Activated naive CD4-positive, alpha-beta T cell treated with anti-CD3 and anti-CD28 coated beads, Interleukin-2, amount 50 U/mL, for 72 hours (primary cell): Measurements from ENCODE around the gene C16orf87. TPM values are rescaled to one million over a fixed set of nuclear protein-coding genes. Genes with fewer than 3 reads are reported as not detected.
"Not testable (repeated sequence)": the region's sequence is repeated elsewhere in the genome, so short reads cannot be mapped to it uniquely, and the experiment has no call there.

Experiments used
- ATAC-seq, 2 donors: fragments of 150-1000 bp; cut with Tn5 transposase; 2 replicates each; pipeline ENCODE4 v1.10.0; 2021; ENCODE audit warnings: mild to moderate bottlenecking in 2 of 2, moderate library complexity in 2 of 2
- DNase-seq, 2 donors: peaks; one replicate each; pipeline ENCODE4 v3.0.0; 2021 to 2022; ENCODE audit warnings: low spot score in 2 of 2
- H3K27ac Mint-ChIP-seq, 2 donors: one replicate each; pipeline ENCODE4 v1.8.0; 2022; ENCODE audit warnings: mild to moderate bottlenecking in 2 of 2, mixed read lengths in 2 of 2
- H3K36me3 Mint-ChIP-seq, 2 donors: one replicate each; pipeline ENCODE4 v1.8.0; 2022; ENCODE audit warnings: mixed read lengths in 2 of 2
- H3K9me3 Mint-ChIP-seq, 2 donors: one replicate each; pipeline ENCODE4 v1.8.0; 2022; ENCODE audit warnings: mixed read lengths in 2 of 2
- total RNA-seq, 2 donors: library from RNA; stranded (reverse); gene quantifications; one replicate each; pipeline ENCODE4 v1.2.3, GENCODE V29; 2022

C16orf87 gene
- total RNA-seq, 2 donors from 2014 or later = 15.8 to 15.9 TPM

DNA sequence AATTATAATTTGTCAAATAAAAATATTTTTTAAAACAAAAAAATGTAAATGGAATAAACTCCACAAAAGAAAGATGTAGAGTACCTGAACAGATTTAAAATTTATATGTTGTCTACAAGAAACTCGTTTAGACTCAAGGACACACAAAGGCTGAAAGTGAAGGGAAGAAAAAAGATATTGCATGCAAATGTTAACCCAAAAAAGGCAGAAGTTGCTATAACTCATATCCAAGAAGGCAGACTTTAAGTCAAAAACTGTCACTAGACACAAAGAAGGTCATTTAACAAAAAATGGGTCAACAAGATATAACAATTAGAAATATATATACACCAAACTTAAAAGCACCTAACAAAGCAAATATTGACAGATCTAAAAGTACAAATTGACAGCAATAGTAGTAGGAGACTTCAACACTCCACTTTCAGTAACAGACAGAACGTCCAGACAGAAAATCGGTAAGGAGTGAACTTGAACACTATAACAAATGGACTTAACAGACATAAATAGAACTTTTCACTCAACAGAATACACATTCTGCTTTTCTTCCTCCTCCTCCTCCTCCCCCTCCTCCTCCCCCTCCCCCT is 42.0 kb downstream of the C16orf87 start:
- ATAC-seq (no peak), DNase-seq (no peak)
- H3K9me3 Mint-ChIP-seq = peaks cover 12 to 17% of the 10 kb centered on the region in 2 donors
- H3K27ac Mint-ChIP-seq = no peak overlapping the region
- H3K36me3 Mint-ChIP-seq = peaks cover 10 to 16% of the 10 kb centered on the region in 2 donors

DNA sequence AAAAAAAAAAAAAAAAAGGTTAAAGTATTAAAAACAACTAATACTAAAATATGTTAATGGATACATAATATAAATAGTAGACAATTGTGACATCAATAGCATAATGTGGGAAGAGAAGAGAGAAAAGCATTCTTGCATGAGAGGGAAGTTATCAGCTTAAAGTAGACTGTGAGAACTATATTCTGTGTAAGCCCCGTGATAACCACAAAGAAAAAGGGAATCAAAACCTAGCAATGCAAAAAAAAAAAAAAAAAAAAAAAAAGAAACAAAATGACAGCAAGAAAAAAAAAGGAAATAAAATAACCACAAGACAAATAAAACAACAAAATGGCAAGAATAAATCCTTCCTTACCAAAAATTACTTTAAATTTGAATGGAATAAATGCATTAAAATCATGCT is 43.1 kb downstream of the C16orf87 start:
- peaks cover 9 to 13% of the 10 kb centered on the region in 2 donors for H3K9me3 Mint-ChIP-seq
- no peak overlapping the region for H3K27ac Mint-ChIP-seq
- peaks cover 10 to 11% of the 10 kb centered on the region in 2 donors for H3K36me3 Mint-ChIP-seq
- no peak for ATAC-seq
- DNase-seq = no peak

DNA sequence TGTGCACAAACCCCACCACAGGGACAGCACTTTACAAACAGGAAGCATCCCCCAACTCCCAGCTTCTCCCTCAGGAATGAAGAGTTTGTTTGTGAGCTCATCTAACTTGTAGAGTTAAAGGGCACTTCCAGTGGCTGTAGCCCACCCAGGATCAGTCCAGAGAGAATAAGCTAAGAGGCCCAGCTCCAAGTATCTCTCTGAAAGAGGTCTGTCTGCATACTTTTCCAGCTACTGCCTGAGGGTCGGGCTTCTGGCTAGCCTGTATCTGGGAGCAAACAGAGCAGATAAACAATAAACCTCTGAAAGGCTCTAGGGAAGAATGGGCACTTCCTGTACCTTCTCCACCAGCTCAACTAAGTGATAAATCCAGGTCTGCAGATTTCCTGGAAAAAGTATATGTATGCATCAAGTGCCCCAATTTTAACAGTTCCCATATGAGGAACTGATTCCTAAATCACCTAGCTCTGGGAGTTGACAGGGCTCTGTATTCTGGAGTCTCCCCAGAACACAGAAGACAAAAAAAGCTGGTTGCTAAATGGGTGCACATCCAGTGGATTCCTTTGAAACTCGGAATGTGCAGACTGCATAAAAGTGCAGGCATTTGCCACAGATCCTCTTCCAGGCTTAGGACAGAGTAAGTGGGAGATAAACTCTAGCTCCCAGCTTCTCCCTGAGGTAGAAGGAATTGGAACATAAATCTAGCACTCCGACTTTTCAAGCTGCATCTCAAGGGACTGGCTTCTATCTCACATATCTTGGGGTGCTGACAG is 45.7 kb downstream of the C16orf87 start:
- peaks cover 10 to 11% of the 10 kb centered on the region in 2 donors for H3K36me3 Mint-ChIP-seq
- no peak for DNase-seq
- H3K9me3 Mint-ChIP-seq = peaks cover 9 to 13% of the 10 kb centered on the region in 2 donors
- no peak for ATAC-seq
- H3K27ac Mint-ChIP-seq = no peak overlapping the region

DNA sequence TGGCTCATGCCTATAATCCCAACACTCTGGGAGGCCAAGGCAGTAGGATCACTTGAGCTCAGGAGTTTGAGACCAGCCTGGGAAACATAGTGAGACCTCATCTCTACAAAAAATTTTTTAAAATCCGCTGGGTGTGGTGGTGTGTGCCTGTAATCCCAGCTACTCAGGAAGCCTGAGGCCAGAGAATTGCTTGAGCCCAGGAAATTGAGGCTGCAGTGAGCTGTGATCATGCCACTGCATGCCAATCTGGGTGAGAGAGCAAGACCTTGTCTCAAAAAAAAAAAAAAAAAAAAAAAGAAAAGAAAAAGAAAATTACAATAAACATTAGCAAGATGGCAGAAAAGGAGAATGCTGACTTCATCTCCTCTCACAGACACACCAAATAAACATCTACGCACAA is 46.4 kb downstream of the C16orf87 start:
- DNase-seq, ATAC-seq: not testable (repeated sequence)
- H3K9me3 Mint-ChIP-seq = peaks cover 9 to 12% of the 10 kb centered on the region in 2 donors

DNA sequence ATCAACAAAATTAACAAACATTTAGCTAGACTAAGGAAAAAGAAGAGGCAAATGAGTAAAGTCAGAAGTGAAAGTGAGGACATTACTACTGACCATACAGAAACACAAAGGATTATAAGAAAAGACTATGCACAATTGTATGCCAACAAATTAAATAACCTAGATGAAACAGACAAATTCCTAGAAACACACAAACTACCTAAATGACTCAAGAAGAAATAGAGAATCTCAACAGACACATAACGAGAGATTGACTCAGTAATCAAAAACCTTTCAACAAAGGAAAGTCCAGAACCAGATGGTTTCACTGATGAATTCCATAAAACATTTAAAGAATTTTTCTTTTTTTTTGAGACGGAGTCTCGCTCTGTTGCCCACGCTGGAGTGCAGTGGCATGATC is 47.2 kb downstream of the C16orf87 start:
- ATAC-seq (peak in 1 of 2 donors; percentile 80), DNase-seq (no peak)
- peaks cover 10 to 11% of the 10 kb centered on the region in 2 donors for H3K36me3 Mint-ChIP-seq
- H3K27ac Mint-ChIP-seq = peak overlapping the region in 1 of 2 donors; percentile 10
- peaks cover 9% of the 10 kb centered on the region in 2 donors for H3K9me3 Mint-ChIP-seq

More for the DNA sequence above, 46.4 kb downstream of the C16orf87 start:
- not testable (repeated sequence) for H3K27ac Mint-ChIP-seq
- peaks cover 10 to 11% of the 10 kb centered on the region in 2 donors for H3K36me3 Mint-ChIP-seq

DNA sequence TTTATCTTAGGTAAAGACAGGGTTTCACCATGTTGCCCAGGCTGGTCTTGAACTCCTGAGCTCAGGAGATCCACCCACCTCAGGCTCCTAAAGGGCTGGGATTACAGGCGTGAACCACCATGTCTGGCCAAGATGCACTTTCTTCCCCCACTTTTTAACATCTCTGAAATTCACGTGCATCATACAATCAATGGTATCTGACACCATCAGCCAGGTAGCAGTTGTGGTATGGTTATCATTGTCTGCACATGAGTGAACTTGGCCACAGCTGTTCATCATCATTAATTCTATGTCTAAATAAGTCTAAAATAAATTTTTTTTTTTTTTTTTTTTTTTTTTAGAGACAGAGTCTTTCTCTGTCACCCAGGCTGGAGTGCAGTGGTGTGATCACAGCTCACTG is 48.7 kb downstream of the C16orf87 start:
- no peak for ATAC-seq
- H3K36me3 Mint-ChIP-seq = peaks cover 10 to 11% of the 10 kb centered on the region in 2 donors

DNA sequence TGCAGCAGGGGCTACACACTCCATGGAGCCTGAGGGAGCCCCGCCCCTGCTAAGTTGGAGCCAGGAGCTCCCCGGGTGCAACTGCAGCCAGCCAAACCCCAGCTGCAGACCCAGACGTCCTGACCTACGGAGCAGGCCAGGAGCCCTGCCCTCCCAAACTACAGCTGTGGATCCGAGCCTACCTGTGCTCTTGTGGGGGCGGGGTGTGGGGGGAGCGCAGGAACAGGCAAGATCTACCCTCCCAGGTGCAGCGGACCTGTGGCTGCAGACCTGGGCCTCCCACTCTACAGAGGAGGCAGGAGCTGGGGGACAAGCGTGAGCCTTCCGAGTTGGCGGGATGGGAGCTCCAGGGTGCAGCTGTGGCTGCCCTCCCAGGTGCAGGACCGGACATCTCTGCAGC is 53.2 kb downstream of the C16orf87 start:
- H3K27ac Mint-ChIP-seq = no peak overlapping the region
- no peaks in the 10 kb centered on the region for H3K9me3 Mint-ChIP-seq
- H3K36me3 Mint-ChIP-seq = no peaks in the 10 kb centered on the region
- ATAC-seq (no peak), DNase-seq (no peak)

More for the DNA sequence above, 48.7 kb downstream of the C16orf87 start:
- no peak overlapping the region for H3K27ac Mint-ChIP-seq
- H3K9me3 Mint-ChIP-seq = peaks cover 9% of the 10 kb centered on the region in 2 donors
- no peak for DNase-seq

DNA sequence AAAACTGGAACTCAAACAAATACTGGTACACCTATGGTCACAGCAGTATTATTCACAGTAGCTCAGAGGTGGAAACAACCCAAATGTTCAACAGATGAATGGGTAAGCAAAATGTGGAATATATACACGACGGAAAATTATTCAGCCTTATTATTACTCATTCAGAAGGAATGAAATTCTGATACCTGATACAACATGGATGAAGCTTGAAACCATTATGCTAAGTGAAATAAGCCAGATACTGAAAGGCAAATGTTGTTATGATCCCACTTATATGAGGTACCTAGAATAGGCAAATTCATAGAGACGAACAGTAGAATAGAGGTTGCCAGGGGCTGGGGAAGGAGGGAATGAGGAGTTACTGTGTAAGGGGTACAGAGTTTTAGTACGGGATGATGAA is 55.8 kb downstream of the C16orf87 start:
- ATAC-seq (no peak), DNase-seq (no peak)
- no peaks in the 10 kb centered on the region for H3K36me3 Mint-ChIP-seq
- H3K9me3 Mint-ChIP-seq = no peaks in the 10 kb centered on the region
- no peak overlapping the region for H3K27ac Mint-ChIP-seq

DNA sequence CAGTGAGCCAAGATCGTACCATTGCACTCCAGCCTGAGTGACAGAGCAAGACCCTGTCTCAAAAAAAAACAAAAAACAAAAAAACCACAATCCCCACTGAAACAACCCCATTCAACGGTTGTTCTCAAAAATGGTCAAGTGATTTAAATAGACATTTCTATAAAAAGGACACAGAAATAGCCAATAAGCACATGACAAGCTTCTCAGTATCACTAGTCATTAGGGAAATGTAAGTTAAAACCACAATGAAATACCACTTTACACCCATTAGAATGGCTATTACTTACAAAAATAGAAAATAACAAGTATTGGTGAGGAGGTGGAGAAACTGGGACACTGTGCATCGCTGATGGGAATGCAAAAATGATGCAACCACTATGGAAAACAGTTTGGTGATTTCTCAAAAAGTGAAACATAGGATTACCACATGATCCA is 56.2 kb downstream of the C16orf87 start:
- Mint-ChIP-seq H3K36me3 (no peaks in the 10 kb centered on the region), H3K9me3 (no peaks in the 10 kb centered on the region), H3K27ac (peak overlapping the region in 1 of 2 donors; percentile 50)
- ATAC-seq = no peak
- no peak for DNase-seq

DNA sequence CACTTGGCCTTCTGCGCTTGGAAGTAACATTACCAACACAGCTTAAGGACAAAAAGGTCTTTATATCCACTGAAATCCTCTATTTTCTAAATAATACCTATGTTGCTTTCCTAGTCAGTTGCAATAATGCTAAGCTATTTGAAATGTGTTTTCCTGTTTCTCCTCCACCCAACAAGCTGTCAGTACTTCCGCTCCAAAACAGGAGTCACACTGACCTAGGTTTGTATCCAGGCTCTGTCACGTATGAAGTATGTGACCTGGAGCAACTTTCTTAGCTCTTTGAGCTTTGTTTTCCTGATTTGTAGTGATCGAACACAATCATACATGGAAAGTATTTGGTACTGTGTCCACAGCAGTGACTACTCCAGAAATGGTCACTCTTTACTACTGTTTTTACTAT is 58.5 kb downstream of the C16orf87 start:
- no peaks in the 10 kb centered on the region for H3K36me3 Mint-ChIP-seq
- ATAC-seq = no peak
- H3K9me3 Mint-ChIP-seq = no peaks in the 10 kb centered on the region

DNA sequence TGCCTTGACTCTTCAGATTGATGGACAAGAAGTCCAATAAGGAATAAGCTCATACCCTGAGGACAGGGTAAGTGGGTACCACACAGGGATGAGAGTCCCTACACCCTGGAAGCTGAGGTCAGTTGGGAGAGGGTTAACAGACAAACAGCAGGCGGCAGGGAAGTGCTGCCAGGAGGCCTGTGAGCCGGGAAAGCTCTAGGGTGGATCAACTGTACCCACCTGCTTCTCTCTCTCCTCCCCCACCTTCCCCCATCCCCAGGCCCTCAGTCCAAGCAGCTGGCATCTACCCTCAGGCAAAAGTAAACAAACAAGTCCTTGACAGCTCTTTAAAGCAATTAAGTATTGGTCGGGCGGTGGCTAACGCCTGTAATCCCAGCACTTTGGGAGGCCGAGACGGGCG is 62.2 kb downstream of the C16orf87 start:
- DNase-seq (no peak), ATAC-seq (no peak)
- H3K27ac Mint-ChIP-seq = no peak overlapping the region
- H3K36me3 Mint-ChIP-seq = no peaks in the 10 kb centered on the region
- H3K9me3 Mint-ChIP-seq = no peaks in the 10 kb centered on the region

More for the DNA sequence above, 58.5 kb downstream of the C16orf87 start:
- DNase-seq = no peak
- H3K27ac Mint-ChIP-seq = no peak overlapping the region

DNA sequence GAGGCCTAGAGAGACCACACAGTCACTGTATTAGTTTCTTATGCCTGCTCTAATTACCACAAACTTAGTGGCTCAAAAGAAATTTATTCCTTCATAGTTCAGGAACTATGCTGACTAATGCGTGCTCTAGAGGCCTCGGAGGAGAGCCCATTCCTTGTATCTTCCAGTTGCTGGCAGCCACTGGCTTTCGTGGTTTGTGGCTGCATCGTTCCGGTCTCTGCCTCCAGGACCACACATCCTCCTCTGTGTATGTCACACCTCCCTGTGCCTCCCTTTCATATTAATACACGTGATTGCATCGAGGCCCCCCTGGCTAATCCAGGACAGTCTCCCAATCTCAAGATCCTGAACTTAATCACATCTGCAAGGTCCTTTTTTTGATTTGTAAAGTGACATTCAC is 65.9 kb downstream of the C16orf87 start:
- DNase-seq (no peak), ATAC-seq (no peak)
- H3K36me3 Mint-ChIP-seq = no peaks in the 10 kb centered on the region
- H3K9me3 Mint-ChIP-seq = no peaks in the 10 kb centered on the region
- H3K27ac Mint-ChIP-seq = no peak overlapping the region

DNA sequence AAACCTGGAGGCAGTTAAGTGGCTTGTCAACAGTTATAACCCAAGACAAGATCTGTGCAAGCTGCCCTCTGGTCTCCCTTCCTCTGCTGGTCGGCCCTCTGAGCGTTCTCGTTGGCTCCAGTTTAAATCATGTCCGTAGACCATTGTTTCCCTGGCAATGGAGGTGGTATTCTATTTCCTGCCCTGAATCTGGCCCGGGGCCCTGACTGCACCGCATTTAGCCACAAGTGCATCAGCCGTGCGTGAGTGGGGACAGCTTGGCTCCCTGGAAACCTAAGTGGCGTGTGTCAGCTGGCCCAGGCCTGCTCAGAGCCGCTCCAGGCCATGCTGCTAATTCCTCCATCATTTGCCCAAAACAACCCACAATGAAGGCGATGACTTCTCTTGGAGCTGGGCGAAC is 67.8 kb downstream of the C16orf87 start:
- Mint-ChIP-seq H3K27ac (no peak overlapping the region), H3K36me3 (no peaks in the 10 kb centered on the region), H3K9me3 (no peaks in the 10 kb centered on the region)
- DNase-seq (no peak), ATAC-seq (no peak)

DNA sequence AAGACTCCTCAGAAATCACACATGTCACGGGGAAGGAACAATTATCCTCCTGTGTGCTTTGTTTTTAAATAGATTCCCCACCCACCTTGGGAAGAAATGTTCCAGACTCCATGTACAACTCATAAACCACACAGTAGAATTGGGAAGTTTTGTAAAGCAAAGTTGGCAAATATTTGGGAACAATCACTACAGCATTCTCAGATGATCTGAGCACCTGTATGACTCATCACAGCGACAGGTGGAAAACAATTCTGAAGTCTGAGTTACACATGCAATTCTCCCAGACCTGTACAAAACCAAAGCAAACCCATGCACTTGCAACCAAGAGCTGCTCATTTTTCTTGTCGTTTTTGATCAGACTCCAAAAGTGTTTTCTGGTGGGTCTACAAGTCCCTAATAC is 68.4 kb downstream of the C16orf87 start:
- Mint-ChIP-seq H3K9me3 (no peaks in the 10 kb centered on the region), H3K36me3 (no peaks in the 10 kb centered on the region), H3K27ac (no peak overlapping the region)
- no peak for ATAC-seq
- DNase-seq = no peak

DNA sequence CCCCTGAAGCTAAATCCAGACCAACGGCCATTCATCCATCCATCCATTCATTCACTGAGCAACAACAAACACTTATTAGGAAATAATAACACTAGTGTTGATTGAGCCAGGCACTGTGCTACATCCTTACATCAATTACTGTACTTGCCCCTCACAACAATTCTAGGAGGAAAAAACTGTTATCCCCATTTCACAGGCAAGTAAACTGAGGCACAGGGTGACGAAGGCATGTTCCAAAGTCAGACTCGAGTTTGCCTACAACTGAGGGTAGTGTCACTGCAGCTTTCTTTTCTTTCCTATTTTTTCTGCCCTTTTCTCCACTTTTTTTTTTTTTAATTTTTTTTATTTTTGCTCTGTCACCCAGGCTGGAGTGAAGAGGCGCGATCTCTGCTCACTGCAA is 71.7 kb downstream of the C16orf87 start:
- Mint-ChIP-seq H3K27ac (no peak overlapping the region), H3K36me3 (no peaks in the 10 kb centered on the region), H3K9me3 (no peaks in the 10 kb centered on the region)
- DNase-seq (no peak), ATAC-seq (no peak)

DNA sequence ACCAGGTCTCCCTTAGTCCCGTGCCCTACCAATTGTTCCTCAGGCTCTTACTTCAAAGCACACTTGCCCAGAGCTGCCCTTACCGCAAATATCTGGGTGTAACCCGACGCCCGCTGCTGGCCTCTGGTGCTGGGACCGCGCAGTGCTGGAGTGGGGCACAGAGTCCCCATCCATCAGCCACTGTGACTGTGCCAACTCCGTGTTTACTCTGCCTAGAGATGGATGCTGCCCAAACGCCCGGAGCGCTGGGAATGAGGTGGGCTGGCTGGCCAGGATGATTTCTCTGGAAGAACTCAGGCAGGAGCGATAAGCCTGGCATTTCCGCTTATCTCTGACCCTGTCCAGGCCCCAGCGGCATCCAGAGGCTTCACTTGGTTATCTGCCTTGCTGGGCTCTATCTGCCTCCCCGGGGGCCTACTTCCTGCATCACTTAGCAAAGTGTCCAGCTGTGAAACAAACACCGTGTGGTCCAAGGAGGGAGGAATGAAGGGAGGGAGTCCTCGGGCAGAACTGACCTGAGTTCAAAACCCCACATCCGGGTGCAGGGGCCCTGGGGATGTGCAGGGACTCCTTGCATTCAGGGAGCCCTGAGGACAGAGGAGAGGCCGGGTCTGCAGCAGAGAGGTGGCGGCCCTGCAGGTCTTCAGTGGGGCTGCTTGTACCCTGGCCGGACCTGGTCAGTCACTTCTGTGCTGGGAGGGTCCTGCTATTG is 73.5 kb downstream of the C16orf87 start:
- Mint-ChIP-seq H3K36me3 (no peaks in the 10 kb centered on the region), H3K9me3 (no peaks in the 10 kb centered on the region), H3K27ac (no peak overlapping the region)
- ATAC-seq = no peak
- no peak for DNase-seq

DNA sequence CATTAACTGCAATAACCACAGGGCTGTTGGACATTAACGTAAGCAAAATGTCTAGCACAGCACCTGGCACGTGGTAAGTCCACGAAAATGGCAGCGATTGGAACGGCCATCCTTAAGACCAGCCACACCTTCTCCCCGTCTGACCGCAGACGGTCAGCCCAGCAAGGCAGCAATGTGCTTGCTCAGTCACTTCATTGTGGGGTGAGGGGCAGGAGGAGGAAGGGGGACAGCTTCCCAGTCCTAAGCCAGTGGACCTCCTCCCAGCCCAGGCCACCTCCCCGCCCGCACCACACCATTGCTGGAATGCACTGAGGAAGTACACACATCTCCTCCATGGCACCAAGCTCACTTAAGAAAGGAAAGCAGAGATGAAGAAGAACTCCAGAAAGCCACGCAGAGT is 74.2 kb downstream of the C16orf87 start:
- H3K36me3 Mint-ChIP-seq = no peaks in the 10 kb centered on the region
- no peak overlapping the region for H3K27ac Mint-ChIP-seq
- H3K9me3 Mint-ChIP-seq = no peaks in the 10 kb centered on the region
- DNase-seq (no peak), ATAC-seq (no peak)
